Liver (tissue), 3 donors: Measurements from ENCODE around the gene CKM.

ENCODE experiments used
- CTCF ChIP-seq: fragments of 150-350 bp; IDR thresholded peaks from 2 replicates; pipeline ENCODE4 v1.5.1; 2017; ENCODE audit warnings: improper control_type of control experiment, low read depth, low read length; ENCODE audit not compliant: missing input control
- FOXA1 ChIP-seq: IDR thresholded peaks from 2 replicates; pipeline ENCODE4 v1.6.1; 2016; ENCODE audit warnings: antibody characterized with exemption
- HNF4G ChIP-seq: IDR thresholded peaks from 2 replicates; pipeline ENCODE4 v1.6.1; 2016; ENCODE audit warnings: antibody characterized with exemption
- MAX ChIP-seq: IDR thresholded peaks from 2 replicates; pipeline ENCODE4 v1.6.1; 2016; ENCODE audit warnings: antibody characterized with exemption
- RAD21 ChIP-seq, 2 donors: IDR thresholded peaks; 2 replicates each; pipeline ENCODE4 v1.6.1; 2016; ENCODE audit warnings: antibody characterized with exemption in 2 of 2, mild to moderate bottlenecking in 2 of 2
- REST ChIP-seq: IDR thresholded peaks from 2 replicates; pipeline ENCODE4 v1.6.1; 2016; ENCODE audit warnings: antibody characterized with exemption, mild to moderate bottlenecking
- YY1 ChIP-seq: IDR thresholded peaks from 2 replicates; pipeline ENCODE4 v1.6.1; 2016; ENCODE audit warnings: antibody characterized with exemption, mild to moderate bottlenecking
- donor health status: healthy.
- donor health status: healthy.

- TF ChIP-seq CTCF (no peak), YY1 (no peak), REST (no peak), HNF4G (no peak), RAD21 (IDR thresholded peaks at IDR 0.05) (no peak), MAX (no peak), FOXA1 (no peak)
Observed at GRCh38 chr19:45271098-45271734, 51.5 kb downstream of the CKM start.
